GM21737 (cell line): ENCODE measurements around the gene TPT1.
"Not testable (repeated sequence)": the region's sequence is repeated elsewhere in the genome, so short reads cannot be mapped to it uniquely, and the experiment has no call there.

Experiments used
- ATAC-seq: cut with Tn5 transposase; IDR thresholded peaks from one replicate; pipeline ENCODE4 v1.9.1; 2021; ENCODE audit warnings: mild to moderate bottlenecking, moderate library complexity; ENCODE audit not compliant: unreplicated experiment

The TPT1 gene

GRCh38 chr13:45341034-45341798 lies at the start of gene TPT1:
TSS of gene TPT1 (minus strand) at chr13:45341183. CDS start at chr13:45341069, 114 bp downstream.
- ATAC-seq = peak; percentile 84

GRCh38 chr13:45390348-45390747 lies 49.4 kb upstream of the TPT1 start:
- not testable (repeated sequence) for ATAC-seq

GRCh38 chr13:45388664-45389063 lies 47.7 kb upstream of the TPT1 start:
- no peak for ATAC-seq

DNA sequence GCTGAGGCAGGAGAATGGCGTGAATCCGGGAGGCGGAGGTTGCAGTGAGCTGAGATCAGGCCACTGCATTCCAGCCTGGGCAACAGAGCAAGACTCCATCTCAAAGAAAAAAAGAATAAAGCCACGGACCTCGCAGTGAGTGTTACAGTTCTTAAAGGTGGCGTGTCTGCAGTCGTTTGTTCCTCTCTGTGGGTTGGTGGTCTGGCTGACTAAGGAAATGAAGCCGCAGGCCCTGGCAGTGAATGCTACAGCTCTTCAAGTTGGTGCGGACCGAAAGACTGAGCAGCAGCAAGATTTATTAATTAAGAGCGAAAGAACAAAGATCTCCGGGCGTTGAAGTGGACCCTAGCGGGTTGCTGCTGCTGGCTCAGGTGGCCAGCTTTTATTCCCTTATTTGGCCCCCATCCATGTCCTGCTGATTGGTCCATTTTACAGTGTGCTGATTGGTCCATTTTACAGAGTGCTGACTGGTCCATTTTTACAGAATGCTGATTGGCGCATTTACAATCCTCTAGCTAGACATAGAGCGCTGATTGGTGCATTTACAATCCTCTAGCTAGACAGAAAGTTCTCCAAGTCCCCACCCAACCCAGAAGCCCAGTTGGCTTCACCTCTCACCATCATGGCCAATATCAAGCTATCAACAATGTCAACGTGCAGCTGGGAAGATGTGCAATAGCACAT lies 46.1 kb upstream of the TPT1 start:
- not testable (repeated sequence) for ATAC-seq

DNA sequence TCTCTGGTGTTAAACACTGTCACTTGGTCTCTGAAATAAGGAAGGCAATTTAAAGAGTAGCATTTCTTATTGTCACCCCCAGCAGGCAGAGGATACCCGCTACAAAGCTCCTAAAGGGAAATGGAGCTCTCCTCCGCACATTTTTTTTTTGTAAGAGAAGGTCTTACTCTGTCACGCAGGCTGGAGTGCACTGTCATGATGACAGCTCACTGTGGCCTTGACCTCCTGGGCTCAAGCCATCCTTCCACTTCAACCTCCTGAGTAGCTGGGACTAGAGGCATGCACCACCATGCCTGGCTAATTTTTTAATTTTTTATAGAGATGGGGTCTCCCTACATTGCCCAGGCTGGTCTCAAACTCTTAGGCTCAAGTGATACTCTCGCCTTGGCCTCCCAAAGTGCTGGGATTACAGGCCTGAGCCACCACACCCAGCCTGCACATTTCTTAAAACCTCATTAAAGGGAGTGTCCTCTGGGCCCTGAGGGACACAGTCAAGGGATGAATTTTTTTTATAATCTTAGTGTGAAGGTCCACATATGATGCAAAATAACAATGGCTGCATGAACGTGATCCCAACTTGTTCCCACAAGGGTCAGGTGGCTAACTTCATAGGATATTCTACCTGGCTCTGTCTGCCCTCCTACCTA lies 45.0 kb upstream of the TPT1 start:
- ATAC-seq = no peak

- ATAC-seq = no peak
Measured at GRCh38 chr13:45385320-45385719, 44.3 kb upstream of the TPT1 start.

DNA sequence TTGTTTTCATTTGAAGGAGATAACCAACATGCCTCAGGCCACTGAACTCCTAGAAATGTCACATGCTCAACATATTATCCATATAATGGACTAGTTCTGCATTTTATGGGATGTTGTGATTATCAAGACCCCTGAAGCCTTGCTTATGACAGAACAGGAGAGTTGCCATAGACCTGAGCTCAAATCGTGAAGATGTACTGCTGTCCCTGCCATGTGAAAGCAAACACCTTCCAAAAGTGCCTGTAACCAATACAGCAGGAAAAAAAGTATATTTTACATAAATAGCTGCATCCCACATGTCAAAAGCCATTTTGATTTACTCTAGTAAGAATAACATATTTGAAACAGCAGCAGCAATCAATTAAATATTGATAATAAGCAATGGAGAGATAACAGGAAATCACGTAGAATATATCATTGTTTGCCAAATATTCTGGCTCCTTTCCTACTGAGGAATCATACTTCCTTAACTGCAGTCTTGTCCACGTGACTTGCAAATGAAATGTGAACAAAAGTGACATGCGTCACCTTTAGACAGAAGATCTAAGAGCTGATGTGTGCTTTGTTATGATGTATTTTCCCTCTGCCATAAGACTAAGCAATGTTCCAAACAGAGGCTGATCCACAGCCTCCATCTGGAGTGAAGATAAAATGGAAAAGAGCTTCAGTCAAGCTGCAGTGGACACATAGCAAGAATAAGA lies 43.6 kb upstream of the TPT1 start:
- no peak for ATAC-seq

GRCh38 chr13:45382739-45383138 lies 41.8 kb upstream of the TPT1 start:
- ATAC-seq = not testable (repeated sequence)

DNA sequence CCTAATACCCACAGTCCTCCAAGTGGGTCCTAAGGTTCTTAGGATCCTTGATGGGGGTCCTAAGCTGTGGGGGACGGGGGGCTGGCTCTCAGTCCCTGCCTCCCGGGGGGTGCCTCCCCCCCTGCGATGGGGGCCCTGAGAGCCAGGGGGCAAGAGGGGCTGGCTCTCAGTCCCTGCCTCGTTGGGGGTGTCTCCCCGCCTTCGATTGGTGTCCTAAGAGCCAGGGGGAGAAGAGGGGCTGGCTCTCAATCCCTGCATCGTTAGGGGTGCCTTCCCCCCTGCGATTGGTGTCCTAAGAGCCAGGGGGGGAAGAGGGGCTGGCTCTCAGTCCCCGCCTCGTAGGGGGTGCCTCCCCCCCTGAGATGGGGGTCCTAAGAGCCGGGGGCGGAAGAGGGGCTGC lies 40.2 kb upstream of the TPT1 start:
- no peak for ATAC-seq

DNA sequence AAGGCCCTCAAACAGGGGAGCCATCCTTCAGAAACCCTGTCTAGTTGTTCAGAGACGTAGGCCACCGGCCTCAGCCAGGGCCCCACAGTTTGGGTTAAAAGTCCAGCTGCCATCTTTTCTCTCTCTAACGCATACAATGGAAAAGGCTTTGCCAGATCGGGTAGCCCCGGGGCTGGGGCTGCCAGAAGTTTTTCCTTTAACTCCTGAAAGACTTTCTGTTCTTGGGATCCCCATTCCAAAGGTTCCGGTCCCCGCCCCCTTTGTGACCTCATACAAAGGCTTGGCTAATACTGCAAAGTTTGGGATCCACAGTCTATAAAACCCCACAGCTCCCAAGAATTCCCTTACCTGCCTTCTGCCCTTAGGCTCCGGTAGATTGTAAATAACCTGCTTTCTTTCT lies 39.7 kb upstream of the TPT1 start:
- ATAC-seq = not testable (repeated sequence)

- not testable (repeated sequence) for ATAC-seq
Measured at GRCh38 chr13:45379516-45379915, 38.5 kb upstream of the TPT1 start.

GRCh38 chr13:45378786-45379185 lies 37.8 kb upstream of the TPT1 start:
- not testable (repeated sequence) for ATAC-seq

GRCh38 chr13:45377314-45377713 lies 36.3 kb upstream of the TPT1 start:
- not testable (repeated sequence) for ATAC-seq

DNA sequence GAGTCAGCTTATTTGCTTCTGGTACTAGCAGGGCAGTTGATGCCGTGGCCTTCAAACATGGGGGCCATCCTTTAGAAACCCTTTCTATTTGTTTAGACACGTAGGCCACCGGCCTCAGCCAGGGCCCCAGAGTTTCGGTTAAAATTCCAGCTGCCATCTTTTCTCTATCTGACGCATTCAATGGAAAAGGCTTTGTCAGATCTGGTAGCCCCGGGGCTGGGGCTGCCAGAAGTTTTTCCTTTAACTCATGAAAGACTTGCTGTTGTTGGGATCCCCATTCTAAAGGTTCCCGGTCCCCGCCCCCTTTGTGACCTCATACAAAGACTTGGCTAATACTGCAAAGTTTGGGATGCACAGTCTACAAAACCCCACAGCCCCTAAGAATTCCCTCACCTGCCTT lies 35.7 kb upstream of the TPT1 start:
- not testable (repeated sequence) for ATAC-seq

- no peak for ATAC-seq
Measured at GRCh38 chr13:45374917-45375316, 33.9 kb upstream of the TPT1 start.

DNA sequence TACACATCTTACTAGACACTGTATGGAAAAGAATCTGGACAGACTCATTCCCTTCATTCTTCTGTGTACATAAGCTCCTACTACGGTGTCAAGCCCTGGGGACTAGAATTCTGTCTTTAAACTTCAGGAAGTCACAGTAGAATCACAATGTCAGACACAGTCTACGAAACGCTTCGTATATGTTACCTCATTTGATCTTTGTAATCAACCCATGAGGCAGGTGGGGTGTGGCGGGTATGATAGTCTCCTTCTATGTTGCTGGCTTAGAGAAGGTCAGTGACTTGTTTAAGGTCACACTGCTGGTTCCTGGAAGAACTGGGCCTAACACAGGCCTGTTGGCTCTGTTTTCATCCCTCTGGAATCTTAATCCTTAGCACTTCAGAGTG lies 32.2 kb upstream of the TPT1 start:
- no peak for ATAC-seq

DNA sequence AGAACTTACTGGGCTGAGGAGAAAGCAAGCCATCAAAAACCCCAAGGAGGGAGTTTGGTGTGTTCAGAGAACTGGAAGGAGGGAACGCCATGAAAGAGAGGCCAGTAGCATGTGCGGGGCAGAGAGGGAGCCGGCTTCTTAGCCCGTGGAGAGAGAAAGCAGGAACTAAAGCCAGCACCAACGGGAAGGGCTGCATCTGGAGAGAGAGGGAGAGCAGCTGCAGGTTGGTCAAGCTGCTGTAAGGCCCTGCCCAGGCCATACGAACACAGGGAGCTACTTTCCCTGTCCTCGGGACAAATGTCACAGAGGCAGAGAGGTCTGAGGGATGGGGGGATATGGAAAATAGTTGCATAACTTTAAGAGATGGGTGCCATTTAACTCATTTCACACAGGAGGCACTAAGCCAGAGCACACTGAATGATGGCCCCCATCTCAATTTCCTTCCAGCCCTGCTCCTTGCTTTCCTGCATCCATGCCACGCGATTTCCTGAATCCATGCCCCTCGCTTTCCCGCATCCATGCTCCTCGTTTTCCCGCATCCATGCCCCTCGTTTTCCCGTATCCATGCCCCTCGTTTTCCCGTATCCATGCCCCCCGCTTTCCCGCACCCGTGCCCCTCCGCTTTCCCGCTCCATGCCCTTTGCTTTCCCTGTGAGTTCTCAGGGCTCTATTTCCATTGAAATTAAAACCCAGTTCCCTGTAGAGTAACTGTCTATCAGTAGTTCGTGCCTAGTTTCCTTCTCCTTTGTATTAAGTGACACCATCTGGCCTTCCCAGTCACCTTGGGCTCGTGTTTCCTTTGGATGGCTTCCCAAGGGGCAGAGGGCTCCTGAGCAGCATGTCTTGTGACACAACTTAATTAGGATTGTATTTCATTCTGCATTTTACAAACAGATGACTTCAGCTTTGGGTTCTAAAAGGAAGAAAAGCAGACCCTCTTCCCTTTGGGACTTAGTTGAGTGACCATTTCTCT lies 31.5 kb upstream of the TPT1 start:
- no peak for ATAC-seq

GRCh38 chr13:45370922-45371406 lies 30.0 kb upstream of the TPT1 start:
- no peak for ATAC-seq

DNA sequence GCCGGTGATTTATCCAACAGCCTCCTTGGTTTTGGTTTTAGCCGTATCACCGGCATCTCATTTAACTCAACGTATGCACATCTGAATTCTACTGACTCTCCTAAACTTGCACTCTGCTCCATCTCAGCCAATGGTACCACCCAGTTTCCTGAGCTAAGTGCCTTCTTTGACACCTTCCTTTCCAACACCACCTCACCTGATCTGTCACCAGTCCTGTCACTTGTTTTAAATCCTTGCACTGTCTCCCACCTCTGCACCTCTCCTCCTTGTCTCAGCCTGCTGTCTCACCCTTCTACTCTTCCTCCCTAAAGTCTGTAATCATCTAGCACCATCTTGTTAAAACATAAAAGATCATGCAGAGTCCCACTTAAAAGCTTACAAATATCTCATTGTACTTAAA lies 28.1 kb upstream of the TPT1 start:
- ATAC-seq = no peak

DNA sequence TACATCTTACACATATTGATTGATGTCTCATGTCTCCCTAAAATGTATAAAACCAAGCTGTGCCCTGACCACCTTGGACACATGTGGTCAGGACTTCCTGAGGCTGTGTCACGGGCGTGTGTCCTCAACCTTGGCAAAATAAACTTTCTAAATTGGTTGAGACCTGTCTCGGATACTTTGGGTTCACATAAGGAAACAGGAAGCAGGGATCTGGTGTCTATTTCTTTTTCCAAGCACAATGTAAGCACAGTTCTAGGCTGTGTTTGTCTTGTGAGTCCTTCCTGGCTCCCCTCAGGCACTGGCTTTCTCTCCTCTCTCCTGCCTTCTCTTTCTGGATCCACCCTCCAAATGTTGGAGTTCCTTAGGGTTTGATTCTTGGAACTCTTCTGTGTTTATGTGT lies 27.6 kb upstream of the TPT1 start:
- no peak for ATAC-seq
